Measurements from ENCODE around the gene ZNF606.

DNA sequence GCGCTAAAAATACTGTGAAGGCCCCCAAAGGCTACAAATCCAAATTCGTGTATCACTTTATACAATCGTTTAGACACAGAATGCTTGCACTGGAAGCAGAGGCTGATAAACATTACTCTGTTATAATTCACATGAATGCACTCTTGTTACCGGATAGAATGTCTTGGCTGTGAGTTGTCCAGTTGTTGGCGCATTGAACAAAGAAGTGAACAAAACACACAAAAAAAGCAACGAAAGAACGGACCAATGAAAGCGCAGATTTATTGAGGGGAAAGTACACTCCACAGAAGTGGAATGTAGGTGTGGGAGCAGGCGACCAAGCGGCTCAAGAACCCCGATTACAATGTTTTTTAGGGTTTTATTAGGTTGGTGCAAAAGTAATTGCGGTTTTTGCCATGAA, 66.9 kb downstream of the ZNF606 start:
- TF ChIP-seq SP1 (IDR thresholded peaks at IDR 0.05) (no peak), BHLHE40 (IDR thresholded peaks at IDR 0.05; ENCODE audit: borderline replicate concordance) (no peak), TARDBP (IDR thresholded peaks at IDR 0.05) (no peak), FOXK2 (IDR thresholded peaks at IDR 0.05) (no peak), ELF4 (IDR thresholded peaks at IDR 0.05) (peak; percentile 64; the same call in 1 of the 2 replicates), SUZ12 (IDR thresholded peaks at IDR 0.05) (no peak), ARNT (IDR thresholded peaks at IDR 0.05) (no peak), FOXA1 (IDR thresholded peaks at IDR 0.05) (no peak), HDGF (IDR thresholded peaks at IDR 0.05; ENCODE audit: borderline replicate concordance) (no peak)

Data from HEK293T (cell line).